HG03064 (cell line): ENCODE results near the gene MYMK.
"Not testable (repeated sequence)": the region's sequence is repeated elsewhere in the genome, so short reads cannot be mapped to it uniquely, and the experiment has no call there.

ENCODE experiments used
- ATAC-seq: cut with Tn5 transposase; IDR thresholded peaks from one replicate; pipeline ENCODE4 v1.9.1; 2021; ENCODE audit warnings: low read depth; ENCODE audit not compliant: unreplicated experiment

The MYMK gene, protein sequence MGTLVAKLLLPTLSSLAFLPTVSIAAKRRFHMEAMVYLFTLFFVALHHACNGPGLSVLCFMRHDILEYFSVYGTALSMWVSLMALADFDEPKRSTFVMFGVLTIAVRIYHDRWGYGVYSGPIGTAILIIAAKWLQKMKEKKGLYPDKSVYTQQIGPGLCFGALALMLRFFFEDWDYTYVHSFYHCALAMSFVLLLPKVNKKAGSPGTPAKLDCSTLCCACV

DNA sequence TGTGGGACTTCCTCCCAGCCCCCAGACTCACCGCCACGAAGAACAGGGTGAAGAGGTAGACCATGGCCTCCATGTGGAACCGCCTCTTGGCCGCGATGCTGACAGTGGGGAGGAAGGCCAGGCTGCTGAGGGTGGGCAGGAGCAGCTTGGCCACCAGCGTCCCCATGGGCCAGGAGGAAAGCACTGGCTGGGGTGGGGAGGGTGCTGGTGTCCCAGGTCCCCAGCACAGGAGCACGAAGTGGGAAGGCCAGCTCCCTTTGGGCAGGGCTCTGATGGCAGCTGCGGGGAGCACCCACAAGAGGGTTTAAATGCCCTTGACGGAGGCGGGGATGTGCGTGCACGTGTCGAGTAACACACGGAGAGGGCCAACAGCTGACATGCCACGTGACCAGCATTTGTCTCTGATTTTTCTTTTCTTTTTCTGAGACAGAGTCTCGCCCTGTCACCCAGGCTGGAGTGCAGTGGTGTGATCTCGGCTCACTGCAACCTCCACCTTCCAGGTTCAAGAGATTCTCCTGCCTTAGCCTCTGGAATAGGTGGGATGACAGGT is at the start of gene MYMK:
TSS of gene MYMK (minus strand) at position 281 of the 550 bp plus-strand sequence. CDS start at position 166, 115 bp downstream.
- no peak for ATAC-seq

GRCh38 chr9:133573791-133574515 is 49.2 kb upstream of the MYMK start:
- ATAC-seq: no peak

GRCh38 chr9:133572821-133573361 is 48.1 kb upstream of the MYMK start:
- no peak for ATAC-seq

DNA sequence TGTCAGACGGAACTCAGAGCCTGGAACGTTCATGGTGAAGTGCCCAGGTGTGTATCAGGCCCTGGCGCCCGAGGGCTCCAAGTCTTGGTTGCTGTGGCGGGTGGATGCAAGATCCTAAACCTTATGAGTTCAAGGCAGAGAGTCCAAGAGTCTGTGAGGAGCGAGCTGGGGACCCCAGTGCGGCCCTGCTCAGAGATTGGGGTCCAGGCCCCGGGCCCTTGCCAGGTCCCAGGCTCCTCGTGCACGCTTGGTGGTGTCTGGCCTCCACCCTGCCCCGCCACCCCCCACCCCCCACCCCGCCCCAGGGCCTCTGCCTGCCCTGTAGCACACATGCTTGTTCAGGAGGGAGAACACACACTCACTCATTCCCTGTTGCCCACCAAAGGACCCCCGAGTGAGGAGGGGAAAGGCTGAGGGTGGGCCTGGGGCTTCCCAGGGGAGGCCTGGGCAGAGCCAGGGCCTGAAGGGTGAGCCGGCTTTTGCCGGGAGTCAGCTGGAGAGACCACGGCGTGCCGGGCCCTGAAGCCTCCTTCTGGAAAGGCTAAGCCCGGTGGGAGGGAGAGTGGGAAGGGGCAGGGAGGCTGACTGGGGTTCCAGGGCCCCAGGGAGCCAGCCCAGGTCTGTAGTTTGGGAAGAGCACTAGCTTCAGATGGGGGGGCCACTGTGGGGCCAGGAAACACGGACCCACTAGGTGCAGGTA is 47.3 kb upstream of the MYMK start:
- no peak for ATAC-seq

GRCh38 chr9:133571391-133571890 is 46.7 kb upstream of the MYMK start:
- no peak for ATAC-seq

- ATAC-seq: no peak
Observed at GRCh38 chr9:133570691-133571080, 45.9 kb upstream of the MYMK start.

DNA sequence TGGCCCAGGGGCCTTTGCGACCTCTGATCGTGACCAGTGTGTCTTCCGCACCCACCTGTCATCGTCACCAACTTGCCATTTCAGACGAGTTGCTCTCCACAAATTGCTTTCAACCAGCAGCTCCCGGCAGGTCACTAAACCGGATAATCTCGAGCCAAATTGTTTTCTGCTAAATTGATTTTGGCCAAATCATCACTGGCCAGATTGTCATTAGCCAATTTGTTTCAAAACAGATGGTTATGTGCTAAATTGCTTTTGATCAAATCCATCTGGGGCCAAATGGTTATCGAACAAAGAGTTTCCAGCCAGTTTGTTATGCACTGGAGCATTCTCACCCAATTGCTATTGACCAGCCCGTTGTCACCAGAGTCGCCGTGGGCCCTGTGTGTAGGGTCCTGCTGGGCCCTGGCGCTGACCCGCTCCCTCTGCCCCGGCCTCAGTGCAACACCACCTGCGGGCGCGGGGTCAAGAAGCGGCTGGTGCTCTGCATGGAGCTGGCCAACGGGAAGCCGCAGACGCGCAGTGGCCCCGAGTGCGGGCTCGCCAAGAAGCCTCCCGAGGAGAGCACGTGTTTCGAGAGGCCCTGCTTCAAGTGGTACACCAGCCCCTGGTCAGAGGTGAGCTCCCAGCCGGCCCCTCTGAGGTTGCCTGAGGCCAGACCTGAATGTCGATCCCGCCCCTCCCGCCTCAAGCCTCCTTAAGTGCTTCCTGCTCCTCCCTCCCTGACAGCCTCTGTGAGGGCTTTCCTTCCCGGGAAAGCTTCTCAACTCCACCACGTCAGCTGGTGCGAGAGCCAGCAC is 45.3 kb upstream of the MYMK start:
- no peak for ATAC-seq

DNA sequence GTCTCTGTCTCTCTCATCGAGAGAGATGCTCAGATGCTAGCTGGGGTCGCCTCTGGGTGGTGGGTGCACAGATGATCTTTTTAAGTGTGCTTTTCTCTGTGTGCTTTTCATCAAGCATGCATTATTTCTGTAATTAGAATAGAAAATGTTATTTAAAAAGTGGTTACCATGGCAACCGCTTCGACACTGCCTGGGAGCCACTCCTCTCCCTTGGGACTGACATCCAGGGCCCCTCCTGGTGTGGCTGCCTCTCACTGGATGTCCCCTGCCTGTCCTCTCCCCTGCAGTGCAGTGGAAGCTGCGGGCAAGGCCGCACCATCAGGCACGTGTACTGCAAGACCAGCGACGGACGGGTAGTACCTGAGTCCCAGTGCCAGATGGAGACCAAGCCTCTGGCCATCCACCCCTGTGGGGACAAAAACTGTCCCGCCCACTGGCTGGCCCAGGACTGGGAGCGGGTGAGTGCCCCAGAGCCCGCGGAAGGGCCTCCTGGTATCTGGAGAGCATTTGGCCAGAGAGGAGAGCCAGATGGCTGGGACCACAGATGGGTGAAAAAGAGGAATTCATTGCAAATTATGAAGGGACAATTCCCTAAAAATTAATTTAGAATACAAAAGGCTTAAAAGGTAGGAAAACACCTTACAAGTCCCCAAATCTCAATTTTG is 44.5 kb upstream of the MYMK start:
- ATAC-seq: no peak

GRCh38 chr9:133568186-133568585 is 43.4 kb upstream of the MYMK start:
- no peak for ATAC-seq

DNA sequence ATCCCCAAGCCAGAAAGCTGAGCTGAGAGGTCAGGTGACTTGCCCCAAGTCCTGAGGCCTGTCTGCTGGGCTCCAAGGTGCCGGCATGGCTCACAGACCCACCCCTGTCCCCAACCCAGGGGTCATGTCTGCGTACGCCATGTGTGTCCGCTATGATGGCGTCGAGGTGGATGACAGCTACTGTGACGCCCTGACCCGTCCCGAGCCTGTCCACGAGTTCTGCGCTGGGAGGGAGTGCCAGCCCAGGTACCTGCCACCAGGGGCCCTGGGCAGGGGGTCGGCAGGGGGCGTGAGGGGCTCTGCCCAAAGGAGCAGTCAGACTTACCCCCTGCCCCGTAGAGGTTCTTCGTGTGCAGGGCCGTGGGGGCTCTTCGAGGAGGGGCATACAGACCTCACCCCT is 42.1 kb upstream of the MYMK start:
- ATAC-seq: no peak

GRCh38 chr9:133566382-133566781 is 41.6 kb upstream of the MYMK start:
- ATAC-seq: no peak

GRCh38 chr9:133564451-133565116 is 39.8 kb upstream of the MYMK start:
- ATAC-seq: no peak

GRCh38 chr9:133563814-133564213 is 39.1 kb upstream of the MYMK start:
- not testable (repeated sequence) for ATAC-seq

DNA sequence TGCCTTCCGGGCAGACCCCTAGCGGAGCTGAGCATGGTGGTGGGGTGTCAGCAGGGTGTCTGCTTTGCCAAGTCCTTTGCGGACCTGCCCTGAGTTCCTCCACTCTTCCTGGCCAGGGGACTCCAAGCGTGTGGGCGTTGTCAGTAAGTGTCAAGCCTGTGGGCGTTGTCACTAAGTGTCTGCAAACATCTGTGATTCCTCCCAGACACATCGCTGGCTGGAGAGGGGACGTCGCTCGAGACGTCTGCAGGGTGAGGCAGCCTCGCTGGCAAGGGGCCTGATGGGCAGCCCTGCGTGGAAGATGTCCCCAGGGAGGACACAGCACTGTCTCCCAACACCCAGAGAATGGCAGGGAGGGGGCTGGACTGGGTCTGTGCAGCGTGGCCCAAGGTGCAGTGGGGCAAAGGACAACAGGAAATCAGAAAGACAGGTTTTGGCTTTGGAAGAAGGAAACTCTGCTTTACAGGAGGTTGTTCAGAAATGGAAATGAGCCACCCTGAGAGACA is 38.6 kb upstream of the MYMK start:
- ATAC-seq: no peak

DNA sequence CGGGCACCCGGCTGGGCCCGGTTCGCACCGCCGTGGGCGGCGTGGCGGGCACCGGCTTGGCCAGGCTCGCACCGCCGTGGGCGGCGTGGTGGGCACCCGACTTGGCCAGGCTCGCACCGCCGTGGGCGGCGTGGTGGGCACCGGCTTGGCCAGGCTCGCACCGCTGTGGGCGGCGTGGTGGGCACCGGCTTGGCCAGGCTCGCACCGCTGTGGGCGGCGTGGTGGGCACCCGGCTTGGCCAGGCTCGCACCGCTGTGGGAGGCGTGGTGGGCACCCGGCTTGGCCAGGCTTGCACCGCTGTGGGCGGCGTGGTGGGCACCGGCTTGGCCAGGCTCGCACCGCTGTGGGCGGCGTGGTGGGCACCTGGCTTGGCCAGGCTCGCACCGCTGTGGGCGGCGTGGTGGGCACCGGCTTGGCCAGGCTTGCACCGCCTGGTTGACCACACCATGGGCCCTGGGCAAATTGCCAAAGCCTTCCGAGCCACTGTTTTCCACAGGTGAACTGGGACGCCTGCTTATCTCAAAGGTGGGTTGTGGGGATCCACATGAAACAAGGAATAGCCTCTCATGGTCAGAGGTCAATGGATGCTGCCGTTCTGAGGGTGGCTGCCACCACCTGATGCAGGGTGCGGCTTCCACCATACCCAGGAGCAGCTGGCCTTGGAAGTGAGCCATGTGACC is 38.0 kb upstream of the MYMK start:
- no peak for ATAC-seq

GRCh38 chr9:133561976-133562554 is 37.3 kb upstream of the MYMK start:
- no peak for ATAC-seq

- no peak for ATAC-seq
Observed at GRCh38 chr9:133560944-133561343, 36.2 kb upstream of the MYMK start.

- ATAC-seq: no peak
Observed at GRCh38 chr9:133560311-133560710, 35.6 kb upstream of the MYMK start.
